AG04450 (cell line): ENCODE measurements around the gene MCFD2. TPM values are rescaled to one million over a fixed set of nuclear protein-coding genes. Genes with fewer than 3 reads are reported as not detected.

Source experiments
- CTCF ChIA-PET: fragments of 300-600, 350-600 bp; formaldehyde crosslinking; extraction: SDS; loops from one replicate; lab custom pipeline; 2022; ENCODE audit warnings: antibody characterized with exemption, inconsistent platforms; lab: Charles Lee
- POLR2A ChIA-PET: fragments of 350-600 bp; formaldehyde crosslinking; extraction: SDS; loops from one replicate; lab custom pipeline; 2021; ENCODE audit warnings: antibody characterized with exemption, inconsistent platforms; lab: Yijun Ruan, JAX
- DNase-seq: peaks from one replicate; pipeline ENCODE4 v3.0.0-alpha.2; 2011; ENCODE audit warnings: low read depth, low spot score
- H3K27ac ChIP-seq: one replicate; pipeline ENCODE4 v1.5.1; 2012; ENCODE audit warnings: low read depth, low read length, control low read depth
- H3K27me3 ChIP-seq: one replicate; pipeline ENCODE4 v1.6.0; 2012; ENCODE audit warnings: low read length; ENCODE audit not compliant: control insufficient read depth, insufficient read depth
- H3K4me3 ChIP-seq: 2 replicates; pipeline ENCODE4 v1.5.1; 2011; ENCODE audit warnings: mild to moderate bottlenecking, low read depth, low read length, control low read depth
- H3K9me3 ChIP-seq: 2 replicates; pipeline ENCODE4 v1.5.1; 2012; ENCODE audit warnings: low read length; ENCODE audit not compliant: control insufficient read depth, insufficient read depth
- polyA plus RNA-seq: library from polyadenylated mRNA; depleted of rRNA; stranded (reverse); fragments of >200 nt; gene quantifications from 2 replicates; pipeline ENCODE4 v1.2.3, GENCODE V29; 2011
- TF ChIP-seq, protein P1 (sequence below): IDR thresholded peaks from 2 replicates; pipeline ENCODE4 v1.5.1; 2011; ENCODE audit warnings: low read depth, low read length, control low read depth, inconsistent platforms

The MCFD2 gene
- polyA plus RNA-seq, 1 experiment, result 231 TPM

DNA sequence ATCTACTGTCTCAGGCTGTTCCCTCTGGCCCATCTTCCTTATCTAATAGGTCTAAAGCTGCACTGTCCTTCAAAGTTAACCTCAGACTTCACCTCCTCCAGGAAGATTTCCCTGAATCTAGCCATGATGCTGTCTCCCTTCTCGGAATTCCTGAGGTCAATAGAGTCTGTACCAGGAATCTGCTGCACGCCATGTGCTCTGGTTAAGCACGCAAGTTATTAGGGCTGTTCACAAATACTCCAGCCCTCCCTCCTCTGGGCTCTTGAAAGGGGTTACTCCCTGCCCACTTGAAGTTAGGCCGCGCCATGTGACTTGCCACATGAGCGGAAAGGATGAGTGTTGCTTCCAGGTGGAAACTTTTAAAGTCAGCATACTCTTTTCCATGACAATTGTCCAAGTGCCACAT is 43.6 kb downstream of the MCFD2 start:
- Histone ChIP-seq H3K27me3 (no peaks in the 10 kb centered on the region), H3K9me3 (no peaks in the 10 kb centered on the region; the same call in 1 of the 2 replicates), H3K27ac (no peak overlapping the region), H3K4me3 (no peak overlapping the region)
- ChIA-PET CTCF (interaction anchor here (0.6 kb wide), 1 partner anchor 220 kb away, joined by 3 read pairs; no protein-coding TSS in a partner anchor), POLR2A (interaction anchor here (2.1 kb wide), 1 partner anchor 22 kb away, joined by 5 read pairs; no protein-coding TSS in a partner anchor)
- TF ChIP-seq, protein P1, sequence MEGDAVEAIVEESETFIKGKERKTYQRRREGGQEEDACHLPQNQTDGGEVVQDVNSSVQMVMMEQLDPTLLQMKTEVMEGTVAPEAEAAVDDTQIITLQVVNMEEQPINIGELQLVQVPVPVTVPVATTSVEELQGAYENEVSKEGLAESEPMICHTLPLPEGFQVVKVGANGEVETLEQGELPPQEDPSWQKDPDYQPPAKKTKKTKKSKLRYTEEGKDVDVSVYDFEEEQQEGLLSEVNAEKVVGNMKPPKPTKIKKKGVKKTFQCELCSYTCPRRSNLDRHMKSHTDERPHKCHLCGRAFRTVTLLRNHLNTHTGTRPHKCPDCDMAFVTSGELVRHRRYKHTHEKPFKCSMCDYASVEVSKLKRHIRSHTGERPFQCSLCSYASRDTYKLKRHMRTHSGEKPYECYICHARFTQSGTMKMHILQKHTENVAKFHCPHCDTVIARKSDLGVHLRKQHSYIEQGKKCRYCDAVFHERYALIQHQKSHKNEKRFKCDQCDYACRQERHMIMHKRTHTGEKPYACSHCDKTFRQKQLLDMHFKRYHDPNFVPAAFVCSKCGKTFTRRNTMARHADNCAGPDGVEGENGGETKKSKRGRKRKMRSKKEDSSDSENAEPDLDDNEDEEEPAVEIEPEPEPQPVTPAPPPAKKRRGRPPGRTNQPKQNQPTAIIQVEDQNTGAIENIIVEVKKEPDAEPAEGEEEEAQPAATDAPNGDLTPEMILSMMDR, result no peak
- no peak for DNase-seq

DNA sequence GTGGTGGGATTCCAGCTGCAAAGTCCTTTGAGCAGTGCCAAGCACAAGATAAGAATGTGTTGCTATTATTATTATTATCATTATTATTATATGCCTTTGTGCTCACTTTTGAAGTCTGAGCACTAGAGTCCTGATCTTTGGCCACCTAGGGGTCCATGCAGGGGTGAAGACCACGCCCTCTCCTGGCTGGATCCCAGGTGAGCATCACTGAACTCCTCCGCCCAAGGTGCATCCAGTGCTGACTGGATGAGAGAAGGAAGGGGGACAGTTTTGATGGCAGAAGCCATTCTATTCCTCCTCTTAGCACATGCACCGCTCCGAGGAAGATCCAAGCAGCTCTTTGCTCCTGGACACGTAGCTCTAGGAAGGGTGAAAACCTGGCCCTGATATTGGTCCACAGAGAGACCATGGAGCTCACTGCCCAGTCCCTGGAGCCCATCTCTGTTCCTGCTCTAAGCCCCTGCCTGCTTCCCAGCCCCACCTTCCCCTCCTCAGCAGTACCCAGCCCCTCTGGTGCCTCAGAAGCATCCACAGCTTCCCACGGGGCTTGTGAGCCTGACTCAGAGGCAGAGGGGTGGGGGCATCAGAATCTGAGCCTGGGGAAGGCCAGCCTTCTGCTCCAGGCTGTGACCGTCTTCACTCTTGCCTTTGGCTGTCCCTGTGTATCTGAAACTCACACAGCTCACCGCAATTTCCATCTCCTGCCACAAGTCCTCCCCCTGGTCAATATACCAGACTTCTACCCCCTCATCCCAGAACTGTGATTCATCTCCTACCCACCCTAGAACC is 45.4 kb downstream of the MCFD2 start:
- ChIA-PET CTCF (interaction anchor here (1.0 kb wide), 1 partner anchor 93 kb away, joined by 5 read pairs; no protein-coding TSS in a partner anchor), POLR2A (no interaction called here)
- H3K27ac ChIP-seq, result no peak overlapping the region
- TF ChIP-seq, protein P1, result no peak
- H3K4me3 ChIP-seq, result no peak overlapping the region
- no peaks in the 10 kb centered on the region for H3K27me3 ChIP-seq
- no peak for DNase-seq
- H3K9me3 ChIP-seq, result peaks cover 8% of the 10 kb centered on the region

DNA sequence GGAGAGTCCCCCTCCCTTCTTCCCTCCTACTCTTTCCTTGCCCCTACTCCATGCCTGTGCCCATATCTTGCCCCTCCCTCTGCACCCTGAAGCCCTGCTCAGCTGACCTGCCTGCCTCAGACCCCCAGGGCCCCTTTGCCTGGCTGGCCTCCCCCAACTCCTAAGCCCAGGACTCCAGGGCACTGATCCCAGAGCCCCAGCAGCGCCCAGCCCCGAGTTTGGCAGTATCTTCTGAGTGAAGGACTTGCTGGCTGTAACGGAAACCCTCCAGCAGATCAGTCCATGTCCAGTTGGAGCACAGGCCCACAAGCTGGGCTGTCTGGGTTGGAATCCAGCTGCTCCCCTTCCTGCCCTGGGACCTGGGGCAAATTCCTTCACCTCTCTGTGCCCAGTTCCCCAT is 46.0 kb downstream of the MCFD2 start:
- H3K27me3 ChIP-seq, result no peaks in the 10 kb centered on the region
- H3K27ac ChIP-seq, result no peak overlapping the region
- no peak for DNase-seq
- H3K9me3 ChIP-seq, result peaks cover 13% of the 10 kb centered on the region
- POLR2A ChIA-PET, result no interaction called here
- TF ChIP-seq, protein P1, result no peak
- H3K4me3 ChIP-seq, result no peak overlapping the region
- CTCF ChIA-PET, result no interaction called here

DNA sequence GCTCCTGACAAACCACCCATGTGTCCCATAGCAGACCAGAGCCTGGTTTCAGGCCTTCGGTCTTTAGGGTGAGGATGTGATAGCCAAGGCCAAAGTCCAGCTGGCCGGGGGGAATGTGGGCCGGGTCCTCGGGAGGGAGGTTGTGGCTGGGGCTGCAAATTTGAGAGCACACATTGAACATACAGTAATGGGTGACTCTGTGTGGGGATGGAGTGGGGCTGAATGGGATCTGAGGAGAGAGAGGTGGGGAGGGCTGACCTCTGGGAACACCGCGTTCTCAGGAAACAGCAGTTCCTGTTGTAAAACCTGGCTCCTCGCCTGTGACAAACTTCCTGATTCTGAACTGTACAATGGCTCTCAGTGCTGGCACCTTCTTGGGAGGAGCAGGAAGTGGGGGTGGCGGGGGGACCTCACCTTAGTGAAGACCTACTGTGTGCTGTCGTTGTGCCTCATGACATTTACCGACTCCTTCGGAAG is 48.8 kb downstream of the MCFD2 start:
- ChIA-PET POLR2A (no interaction called here), CTCF (interaction anchor here (0.6 to 1.1 kb wide), 2 partner anchors 9 to 209 kb away, joined by 4 read pairs; no protein-coding TSS in a partner anchor)
- no peak overlapping the region for H3K4me3 ChIP-seq
- TF ChIP-seq, protein P1, result no peak
- no peaks in the 10 kb centered on the region for H3K27me3 ChIP-seq
- DNase-seq, result no peak
- no peak overlapping the region for H3K27ac ChIP-seq
- H3K9me3 ChIP-seq, result peaks cover 18% of the 10 kb centered on the region
